ENCODE measurements around the gene CCDC87. TPM values are rescaled to one million over a fixed set of nuclear protein-coding genes. Genes with fewer than 3 reads are reported as not detected.

The CCDC87 gene
- total and polyA plus RNA-seq, 2 experiments from 2014 or later, result 0.39 to 1.2 TPM

DNA sequence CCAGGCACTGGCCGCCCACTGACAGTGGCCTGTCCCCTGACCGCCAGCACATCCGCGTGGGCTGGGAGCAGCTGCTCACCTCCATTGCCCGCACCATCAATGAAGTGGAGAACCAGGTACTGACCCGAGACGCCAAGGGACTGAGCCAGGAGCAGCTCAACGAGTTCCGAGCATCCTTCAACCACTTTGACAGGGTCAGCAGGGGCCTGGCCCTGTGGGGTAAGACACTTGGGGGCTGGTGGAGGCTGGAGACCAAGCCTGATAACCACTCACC is 31.0 kb downstream of the CCDC87 start:
- no peaks in the 10 kb centered on the region for H3K9me2 ChIP-seq (ENCODE audit: insufficient read depth)
- peaks cover 14% of the 10 kb centered on the region for H3K36me3 Mint-ChIP-seq (ENCODE audit: low read depth)
- H3K4me3 Mint-ChIP-seq, result no peak overlapping the region
- H3K36me3 ChIP-seq (ENCODE audit: insufficient read depth), result no peaks in the 10 kb centered on the region
- H2AFZ ChIP-seq, result no peak overlapping the region
- no peak overlapping the region for H3K4me3 ChIP-seq
- no peaks in the 10 kb centered on the region for H3K9me3 Mint-ChIP-seq
- TF ChIP-seq ZNF114 (CRISPR knock-in tag; IDR thresholded peaks at IDR 0.05), result no peak
- no peak for TF ChIP-seq POLR2AphosphoS5 (IDR thresholded peaks at IDR 0.05; ENCODE audit: low read depth)
- no peak for TF ChIP-seq JUNB (IDR thresholded peaks at IDR 0.05; ENCODE audit: unreplicated experiment)
- TF ChIP-seq REST (IDR thresholded peaks at IDR 0.05; ENCODE audit: unreplicated experiment), result no peak
- TF ChIP-seq ZNF331 (CRISPR knock-in tag; IDR thresholded peaks at IDR 0.05; ENCODE audit: low read depth), result no peak
- TF ChIP-seq STAT1 (IDR thresholded peaks at IDR 0.05; ENCODE audit: unreplicated experiment), result no peak
- no peak for TF ChIP-seq CREB1 (CRISPR knock-in tag; IDR thresholded peaks at IDR 0.05; ENCODE audit: low read depth)
- TF ChIP-seq, protein P1, sequence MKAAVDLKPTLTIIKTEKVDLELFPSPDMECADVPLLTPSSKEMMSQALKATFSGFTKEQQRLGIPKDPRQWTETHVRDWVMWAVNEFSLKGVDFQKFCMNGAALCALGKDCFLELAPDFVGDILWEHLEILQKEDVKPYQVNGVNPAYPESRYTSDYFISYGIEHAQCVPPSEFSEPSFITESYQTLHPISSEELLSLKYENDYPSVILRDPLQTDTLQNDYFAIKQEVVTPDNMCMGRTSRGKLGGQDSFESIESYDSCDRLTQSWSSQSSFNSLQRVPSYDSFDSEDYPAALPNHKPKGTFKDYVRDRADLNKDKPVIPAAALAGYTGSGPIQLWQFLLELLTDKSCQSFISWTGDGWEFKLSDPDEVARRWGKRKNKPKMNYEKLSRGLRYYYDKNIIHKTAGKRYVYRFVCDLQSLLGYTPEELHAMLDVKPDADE (IDR thresholded peaks at IDR 0.05), result no peak
- no peak for TF ChIP-seq NANOG (IDR thresholded peaks at IDR 0.05; ENCODE audit: borderline replicate concordance)
- TF ChIP-seq, protein P2, sequence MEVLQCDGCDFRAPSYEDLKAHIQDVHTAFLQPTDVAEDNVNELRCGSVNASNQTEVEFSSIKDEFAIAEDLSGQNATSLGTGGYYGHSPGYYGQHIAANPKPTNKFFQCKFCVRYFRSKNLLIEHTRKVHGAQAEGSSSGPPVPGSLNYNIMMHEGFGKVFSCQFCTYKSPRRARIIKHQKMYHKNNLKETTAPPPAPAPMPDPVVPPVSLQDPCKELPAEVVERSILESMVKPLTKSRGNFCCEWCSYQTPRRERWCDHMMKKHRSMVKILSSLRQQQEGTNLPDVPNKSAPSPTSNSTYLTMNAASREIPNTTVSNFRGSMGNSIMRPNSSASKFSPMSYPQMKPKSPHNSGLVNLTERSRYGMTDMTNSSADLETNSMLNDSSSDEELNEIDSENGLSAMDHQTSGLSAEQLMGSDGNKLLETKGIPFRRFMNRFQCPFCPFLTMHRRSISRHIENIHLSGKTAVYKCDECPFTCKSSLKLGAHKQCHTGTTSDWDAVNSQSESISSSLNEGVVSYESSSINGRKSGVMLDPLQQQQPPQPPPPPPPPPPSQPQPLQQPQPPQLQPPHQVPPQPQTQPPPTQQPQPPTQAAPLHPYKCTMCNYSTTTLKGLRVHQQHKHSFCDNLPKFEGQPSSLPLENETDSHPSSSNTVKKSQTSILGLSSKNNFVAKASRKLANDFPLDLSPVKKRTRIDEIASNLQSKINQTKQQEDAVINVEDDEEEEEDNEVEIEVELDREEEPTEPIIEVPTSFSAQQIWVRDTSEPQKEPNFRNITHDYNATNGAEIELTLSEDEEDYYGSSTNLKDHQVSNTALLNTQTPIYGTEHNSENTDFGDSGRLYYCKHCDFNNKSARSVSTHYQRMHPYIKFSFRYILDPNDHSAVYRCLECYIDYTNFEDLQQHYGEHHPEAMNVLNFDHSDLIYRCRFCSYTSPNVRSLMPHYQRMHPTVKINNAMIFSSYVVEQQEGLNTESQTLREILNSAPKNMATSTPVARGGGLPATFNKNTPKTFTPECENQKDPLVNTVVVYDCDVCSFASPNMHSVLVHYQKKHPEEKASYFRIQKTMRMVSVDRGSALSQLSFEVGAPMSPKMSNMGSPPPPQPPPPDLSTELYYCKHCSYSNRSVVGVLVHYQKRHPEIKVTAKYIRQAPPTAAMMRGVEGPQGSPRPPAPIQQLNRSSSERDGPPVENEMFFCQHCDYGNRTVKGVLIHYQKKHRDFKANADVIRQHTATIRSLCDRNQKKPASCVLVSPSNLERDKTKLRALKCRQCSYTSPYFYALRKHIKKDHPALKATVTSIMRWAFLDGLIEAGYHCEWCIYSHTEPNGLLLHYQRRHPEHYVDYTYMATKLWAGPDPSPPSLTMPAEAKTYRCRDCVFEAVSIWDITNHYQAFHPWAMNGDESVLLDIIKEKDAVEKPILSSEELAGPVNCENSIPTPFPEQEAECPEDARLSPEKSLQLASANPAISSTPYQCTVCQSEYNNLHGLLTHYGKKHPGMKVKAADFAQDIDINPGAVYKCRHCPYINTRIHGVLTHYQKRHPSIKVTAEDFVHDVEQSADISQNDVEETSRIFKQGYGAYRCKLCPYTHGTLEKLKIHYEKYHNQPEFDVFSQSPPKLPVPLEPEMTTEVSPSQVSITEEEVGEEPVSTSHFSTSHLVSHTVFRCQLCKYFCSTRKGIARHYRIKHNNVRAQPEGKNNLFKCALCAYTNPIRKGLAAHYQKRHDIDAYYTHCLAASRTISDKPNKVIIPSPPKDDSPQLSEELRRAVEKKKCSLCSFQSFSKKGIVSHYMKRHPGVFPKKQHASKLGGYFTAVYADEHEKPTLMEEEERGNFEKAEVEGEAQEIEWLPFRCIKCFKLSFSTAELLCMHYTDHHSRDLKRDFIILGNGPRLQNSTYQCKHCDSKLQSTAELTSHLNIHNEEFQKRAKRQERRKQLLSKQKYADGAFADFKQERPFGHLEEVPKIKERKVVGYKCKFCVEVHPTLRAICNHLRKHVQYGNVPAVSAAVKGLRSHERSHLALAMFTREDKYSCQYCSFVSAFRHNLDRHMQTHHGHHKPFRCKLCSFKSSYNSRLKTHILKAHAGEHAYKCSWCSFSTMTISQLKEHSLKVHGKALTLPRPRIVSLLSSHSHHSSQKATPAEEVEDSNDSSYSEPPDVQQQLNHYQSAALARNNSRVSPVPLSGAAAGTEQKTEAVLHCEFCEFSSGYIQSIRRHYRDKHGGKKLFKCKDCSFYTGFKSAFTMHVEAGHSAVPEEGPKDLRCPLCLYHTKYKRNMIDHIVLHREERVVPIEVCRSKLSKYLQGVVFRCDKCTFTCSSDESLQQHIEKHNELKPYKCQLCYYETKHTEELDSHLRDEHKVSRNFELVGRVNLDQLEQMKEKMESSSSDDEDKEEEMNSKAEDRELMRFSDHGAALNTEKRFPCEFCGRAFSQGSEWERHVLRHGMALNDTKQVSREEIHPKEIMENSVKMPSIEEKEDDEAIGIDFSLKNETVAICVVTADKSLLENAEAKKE (CRISPR knock-in tag; IDR thresholded peaks at IDR 0.05), result no peak
- TF ChIP-seq CTCF (conservative IDR thresholded peaks at IDR 0.05; ENCODE audit: low read depth in 2 of 2), result no peak
- no peak for TF ChIP-seq EZH2phosphoT487 (IDR thresholded peaks at IDR 0.05; ENCODE audit: unreplicated experiment)
- TF ChIP-seq EZH2 (IDR thresholded peaks at IDR 0.05; ENCODE audit: low read depth, unreplicated experiment), result no peak
- no peaks in the 10 kb centered on the region for H4K20me1 ChIP-seq (replicated peaks; ENCODE audit: insufficient read depth)
- H3K27me3 ChIP-seq (ENCODE audit: insufficient read depth), result no peaks in the 10 kb centered on the region
- H3K27ac Mint-ChIP-seq, result no peak overlapping the region
- H3F3A ChIP-seq (replicated peaks; ENCODE audit: low read depth), result 0 out of 2 replicates have a peak, but pooled peaks cover 3% of the 10 kb centered on the region
- H3K27me3 Mint-ChIP-seq (ENCODE audit: insufficient read depth, low read depth, poor library complexity), result peaks cover 15% of the 10 kb centered on the region
- H3K4me1 Mint-ChIP-seq, result no peaks in the 10 kb centered on the region; the same call in 2 of the 3 replicates
- H3K4me1 ChIP-seq (ENCODE audit: insufficient read depth), result 0 out of 2 replicates have a peak, but pooled peaks cover 4% of the 10 kb centered on the region
- DNase-seq (ENCODE audit: low spot score) (no peak), ATAC-seq (no peak)
- no peak overlapping the region for H3K4me2 ChIP-seq
- H3K27ac ChIP-seq (ENCODE audit: low read depth), result no peak overlapping the region
- no peaks in the 10 kb centered on the region for H3K79me2 ChIP-seq (replicated peaks; ENCODE audit: insufficient read depth)
